ENCODE measurements around the gene PLA1A.

The PLA1A gene

DNA sequence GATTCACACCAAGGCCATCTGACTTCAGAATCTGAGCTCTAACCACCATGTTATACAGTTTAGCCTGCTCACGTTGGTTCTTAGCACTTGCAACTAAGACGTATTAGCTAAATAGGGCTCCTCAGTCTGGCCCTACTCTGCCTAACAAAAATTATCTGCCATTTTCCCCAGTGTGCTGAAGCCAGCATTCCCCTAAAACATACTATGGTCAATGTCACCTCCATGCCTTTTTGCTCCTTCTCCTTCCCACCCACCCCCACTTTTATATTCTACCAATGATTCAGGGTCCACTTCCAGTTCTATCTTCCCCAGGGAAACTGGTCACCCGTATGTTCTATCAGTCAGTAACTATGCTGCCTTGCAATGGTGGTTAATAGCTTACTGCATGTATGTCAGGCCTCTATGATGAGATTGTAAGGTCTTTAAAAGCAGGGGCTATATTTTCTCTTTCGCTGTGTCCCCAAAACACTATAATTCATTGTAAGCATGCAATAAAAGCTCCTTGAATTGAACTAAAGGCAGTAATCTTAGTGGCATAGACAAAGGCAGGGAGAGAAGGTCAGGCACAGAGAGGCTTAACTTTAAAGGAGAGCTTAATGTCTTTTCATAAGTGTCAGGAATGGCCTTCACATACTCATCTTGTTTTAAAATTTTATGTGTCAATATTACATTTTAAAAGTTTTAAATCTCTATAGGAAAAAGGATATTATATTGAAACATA, 39.4 kb downstream of the PLA1A start:
- H3K9me3 Mint-ChIP-seq: no peaks in the 10 kb centered on the region
- H3K4me1 Mint-ChIP-seq: peaks cover 18% of the 10 kb centered on the region
- H3K4me3 Mint-ChIP-seq: no peak overlapping the region
- peaks cover 5% of the 10 kb centered on the region for H3K36me3 Mint-ChIP-seq (ENCODE audit: low read depth)
- H3K27me3 Mint-ChIP-seq (ENCODE audit: low read depth): no peaks in the 10 kb centered on the region
- TF ChIP-seq, protein P1, sequence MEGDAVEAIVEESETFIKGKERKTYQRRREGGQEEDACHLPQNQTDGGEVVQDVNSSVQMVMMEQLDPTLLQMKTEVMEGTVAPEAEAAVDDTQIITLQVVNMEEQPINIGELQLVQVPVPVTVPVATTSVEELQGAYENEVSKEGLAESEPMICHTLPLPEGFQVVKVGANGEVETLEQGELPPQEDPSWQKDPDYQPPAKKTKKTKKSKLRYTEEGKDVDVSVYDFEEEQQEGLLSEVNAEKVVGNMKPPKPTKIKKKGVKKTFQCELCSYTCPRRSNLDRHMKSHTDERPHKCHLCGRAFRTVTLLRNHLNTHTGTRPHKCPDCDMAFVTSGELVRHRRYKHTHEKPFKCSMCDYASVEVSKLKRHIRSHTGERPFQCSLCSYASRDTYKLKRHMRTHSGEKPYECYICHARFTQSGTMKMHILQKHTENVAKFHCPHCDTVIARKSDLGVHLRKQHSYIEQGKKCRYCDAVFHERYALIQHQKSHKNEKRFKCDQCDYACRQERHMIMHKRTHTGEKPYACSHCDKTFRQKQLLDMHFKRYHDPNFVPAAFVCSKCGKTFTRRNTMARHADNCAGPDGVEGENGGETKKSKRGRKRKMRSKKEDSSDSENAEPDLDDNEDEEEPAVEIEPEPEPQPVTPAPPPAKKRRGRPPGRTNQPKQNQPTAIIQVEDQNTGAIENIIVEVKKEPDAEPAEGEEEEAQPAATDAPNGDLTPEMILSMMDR (IDR thresholded peaks at IDR 0.05; ENCODE audit: unreplicated experiment in 3 of 3): no peak
- peak overlapping the region; percentile 37 to 55 (median 55) for H3K27ac Mint-ChIP-seq

DNA sequence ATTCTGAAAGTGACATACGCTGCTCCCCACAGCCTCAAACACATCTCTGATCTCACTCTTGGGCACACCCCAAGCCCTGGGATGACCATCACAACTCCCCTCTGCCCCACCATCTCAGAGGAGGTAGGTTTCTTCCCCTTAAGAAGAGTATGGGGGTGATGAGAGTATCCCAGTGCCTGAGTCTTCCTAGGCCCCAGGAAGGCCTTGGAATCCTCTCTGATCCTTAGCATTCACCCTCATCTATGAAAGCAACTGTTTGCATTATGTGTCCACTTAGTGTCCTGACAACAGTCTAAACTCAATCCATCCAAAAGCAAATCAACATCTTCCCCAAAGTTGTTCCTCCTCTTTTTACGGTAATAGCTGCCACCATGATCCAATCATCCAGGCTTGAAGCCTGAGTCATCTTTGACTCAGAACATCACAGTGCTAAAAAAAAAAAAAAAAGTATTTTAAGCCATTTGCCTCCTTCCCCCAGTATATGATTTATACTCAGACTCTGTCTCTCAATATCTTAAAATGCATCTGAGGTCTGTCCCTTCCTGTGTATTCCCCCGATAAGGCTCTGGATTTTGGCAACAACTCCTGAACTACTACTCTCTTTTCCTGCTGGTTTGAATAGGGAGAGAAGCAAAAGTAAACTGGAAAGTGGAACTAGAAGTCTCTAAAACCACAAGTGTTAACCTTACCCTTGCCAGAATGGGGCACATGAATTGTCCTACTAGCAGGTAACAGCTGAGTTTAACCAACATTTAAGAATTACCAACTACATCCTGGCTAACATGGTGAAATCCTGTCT, 40.2 kb downstream of the PLA1A start:
- Mint-ChIP-seq H3K9me3 (no peaks in the 10 kb centered on the region), H3K27ac (peak overlapping the region; percentile 26 to 72 (median 55)), H3K27me3 (ENCODE audit: low read depth) (no peaks in the 10 kb centered on the region), H3K36me3 (ENCODE audit: low read depth) (peaks cover 5% of the 10 kb centered on the region), H3K4me1 (peaks cover 25% of the 10 kb centered on the region), H3K4me3 (no peak overlapping the region)
- TF ChIP-seq, protein P1 (IDR thresholded peaks at IDR 0.05; ENCODE audit: unreplicated experiment in 3 of 3): no peak

DNA sequence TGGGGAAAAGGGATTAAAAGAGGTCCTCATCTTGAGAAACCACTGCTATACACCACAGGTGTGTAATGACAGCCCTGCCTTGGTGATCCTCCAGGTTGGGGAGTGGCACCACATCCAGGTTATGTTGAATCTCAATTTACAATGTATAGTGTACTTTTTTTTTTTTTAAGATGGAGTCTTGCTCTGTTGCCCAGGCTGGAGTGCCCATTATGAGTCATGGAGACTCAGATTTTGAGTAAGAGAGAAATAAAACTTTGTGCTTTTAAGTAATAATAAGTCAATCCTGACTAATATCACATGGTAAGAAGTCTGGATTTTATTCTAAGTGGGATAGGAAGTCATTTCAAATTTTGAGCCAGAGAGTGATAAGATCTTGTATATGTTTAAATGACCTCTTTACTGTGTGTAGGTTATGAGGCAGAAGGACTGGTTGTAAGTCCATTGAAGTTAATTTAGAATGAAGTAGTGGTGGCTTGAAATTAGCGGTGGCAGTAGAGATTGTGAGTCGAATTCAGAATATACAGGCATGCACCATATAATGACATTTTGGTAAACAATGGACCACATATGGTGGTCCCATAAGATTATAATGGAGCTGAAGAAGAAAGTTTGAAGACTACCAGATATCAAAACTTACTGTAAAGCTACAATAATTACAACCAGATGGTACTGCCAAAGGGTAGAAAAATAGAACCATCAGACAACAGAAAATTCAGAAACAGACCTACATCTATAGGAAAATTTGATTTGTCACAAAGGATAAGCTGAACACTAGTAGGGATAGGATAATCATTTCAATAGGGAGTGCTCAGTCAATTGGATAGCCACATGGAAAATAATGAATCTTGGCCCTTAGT, 42.0 kb downstream of the PLA1A start:
- no peak overlapping the region for H3K4me3 Mint-ChIP-seq
- no peaks in the 10 kb centered on the region for H3K27me3 Mint-ChIP-seq (ENCODE audit: low read depth)
- H3K9me3 Mint-ChIP-seq: no peaks in the 10 kb centered on the region
- peaks cover 38% of the 10 kb centered on the region for H3K4me1 Mint-ChIP-seq
- TF ChIP-seq, protein P1 (IDR thresholded peaks at IDR 0.05; ENCODE audit: unreplicated experiment in 3 of 3): no peak
- no peak overlapping the region for H3K27ac Mint-ChIP-seq
- peaks cover 5% of the 10 kb centered on the region for H3K36me3 Mint-ChIP-seq (ENCODE audit: low read depth)

DNA sequence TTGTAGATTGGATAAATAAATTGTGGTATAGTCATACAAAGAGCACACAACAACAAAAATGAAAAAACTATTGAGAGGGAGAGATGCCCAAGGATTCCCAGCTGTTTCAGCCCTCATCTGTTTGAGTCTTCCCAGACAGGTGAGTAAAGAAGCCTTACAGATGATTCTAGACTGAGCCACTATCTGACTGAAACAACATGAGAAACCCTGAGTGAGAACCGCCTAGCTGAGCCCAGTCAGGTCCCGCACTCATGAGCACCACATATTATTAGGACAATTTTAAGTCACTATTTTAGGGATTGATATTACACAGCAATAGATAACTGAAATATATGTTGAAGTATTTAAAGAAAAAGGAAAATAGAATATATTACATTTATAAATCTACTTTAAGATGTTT, 43.7 kb downstream of the PLA1A start:
- TF ChIP-seq, protein P1 (IDR thresholded peaks at IDR 0.05; ENCODE audit: unreplicated experiment in 3 of 3): no peak
- Mint-ChIP-seq H3K4me1 (peaks cover 45% of the 10 kb centered on the region), H3K27me3 (ENCODE audit: low read depth) (no peaks in the 10 kb centered on the region), H3K4me3 (no peak overlapping the region), H3K36me3 (ENCODE audit: low read depth) (peaks cover 5% of the 10 kb centered on the region), H3K9me3 (no peaks in the 10 kb centered on the region), H3K27ac (no peak overlapping the region)

DNA sequence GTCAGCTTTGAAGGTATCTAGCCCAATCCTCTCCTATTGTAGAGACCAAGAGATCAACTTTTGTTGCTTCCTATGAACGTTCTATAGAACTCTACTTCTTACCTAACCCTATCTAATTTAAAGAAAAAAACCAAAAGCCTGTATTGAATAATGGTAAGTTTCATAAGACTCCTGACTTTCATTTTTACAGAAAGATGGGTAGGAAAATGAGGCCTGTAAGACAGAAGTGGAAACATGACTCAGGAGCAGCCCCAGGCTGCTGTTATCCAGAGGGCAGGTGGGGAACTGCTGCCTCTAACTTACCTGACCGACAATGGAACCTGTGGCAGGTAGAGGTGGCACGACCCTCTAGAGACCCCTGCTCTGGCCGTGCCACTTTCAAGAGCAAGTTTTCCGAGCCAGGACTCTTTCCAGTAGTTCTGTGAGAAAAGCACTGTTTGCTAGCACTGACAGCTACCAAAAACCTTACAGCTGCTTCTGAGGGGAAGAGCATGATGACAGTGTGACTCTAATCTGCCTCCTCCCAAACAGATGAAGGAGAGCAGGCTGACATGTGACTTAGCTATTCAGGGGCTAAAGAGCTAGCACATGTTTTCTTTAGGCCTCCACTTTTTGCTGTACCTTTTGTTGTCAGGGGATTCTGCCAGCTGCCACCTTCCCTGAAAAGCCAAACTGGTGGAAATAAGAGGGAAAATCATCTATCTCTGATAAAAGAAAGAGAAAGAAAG, 45.2 kb downstream of the PLA1A start:
- H3K4me3 Mint-ChIP-seq: no peak overlapping the region
- H3K27me3 Mint-ChIP-seq (ENCODE audit: low read depth): no peaks in the 10 kb centered on the region
- H3K9me3 Mint-ChIP-seq: no peaks in the 10 kb centered on the region
- TF ChIP-seq, protein P1 (IDR thresholded peaks at IDR 0.05; ENCODE audit: unreplicated experiment in 3 of 3): no peak
- peaks cover 53% of the 10 kb centered on the region for H3K4me1 Mint-ChIP-seq
- peak overlapping the region; percentile 22 to 62 (median 52) for H3K27ac Mint-ChIP-seq
- peaks cover 5% of the 10 kb centered on the region for H3K36me3 Mint-ChIP-seq (ENCODE audit: low read depth)

Data from nephron (organoid).